HCT116 (cell line): ENCODE results near the gene AGMAT. TPM values are rescaled to one million over a fixed set of nuclear protein-coding genes. Genes with fewer than 3 reads are reported as not detected.

ENCODE experiments used
- ATAC-seq: fragments of 200-7000 bp; cut with Tn5 transposase; 2 replicates; pipeline ENCODE4 v1.9.1; 2020; ENCODE audit warnings: mild to moderate bottlenecking, moderate library complexity
- BruUV-seq: library from RNA; stranded (reverse); fragments of 400-500 nt; replicated peaks from 2 replicates; lab custom pipeline; 2021; lab: Mats Ljungman, UMichigan
- CTCF ChIA-PET: fragments of 300-600 bp; sonication (Branson Sonifier 250); formaldehyde crosslinking; loops from one replicate; lab custom pipeline; 2021; ENCODE audit warnings: antibody characterized with exemption; lab: Charles Lee
- POLR2A ChIA-PET: fragments of 300-600, 350-600 bp; sonication (Branson Sonifier 250); formaldehyde crosslinking; loops from one replicate; lab custom pipeline; 2021; ENCODE audit warnings: antibody characterized with exemption; lab: Charles Lee
- RAD21 ChIA-PET, 2 experiments: fragments of 300-600 bp; sonication (Branson Sonifier 250); formaldehyde crosslinking; loops; one replicate each; lab custom pipeline; 2023; ENCODE audit warnings: low total read pairs in 2 of 2; ENCODE audit not compliant: uncharacterized antibody in 2 of 2, unreplicated experiment in 2 of 2, low non-redundant PET in 1 of 2; lab: Charles Lee
- DNase-seq: peaks from one replicate; pipeline ENCODE4 v3.0.0-alpha.2; 2010; ENCODE audit warnings: low read depth, low spot score
- H2AFZ ChIP-seq: fragments of 200-600 bp; shearing (Covaris generic), sonication (generic); 2 replicates; pipeline ENCODE4 v1.6.1; 2017; ENCODE audit warnings: low read depth, mixed run types, mixed read lengths, antibody characterized with exemption, low read length; ENCODE audit not compliant: poor library complexity, severe bottlenecking
- H3K27ac ChIP-seq: 2 replicates; pipeline ENCODE4 v1.5.1; 2012; ENCODE audit warnings: low read depth, low read length
- H3K27me3 ChIP-seq: fragments of 200-600 bp; sonication (generic); 2 replicates; pipeline ENCODE4 v1.6.1; 2016; ENCODE audit warnings: mixed run types, low read length, mixed read lengths; ENCODE audit not compliant: insufficient read depth
- H3K36me3 ChIP-seq, 2 experiments: fragments of 200-500 bp in 1 of 2; fragments of 200-600 bp in 1 of 2; sonication (Bioruptor generic) in 1 of 2; sonication (generic) in 1 of 2; 2 replicates each; pipeline versions ENCODE4 v1.5.1 to v1.6.1; 2014 to 2016; ENCODE audit warnings: low read length in 2 of 2, inconsistent platforms in 1 of 2, mixed read lengths in 1 of 2, mixed run types in 1 of 2; ENCODE audit not compliant: insufficient read depth in 2 of 2, control insufficient read depth in 1 of 2
- H3K4me1 ChIP-seq, 2 experiments: fragments of 200-600 bp in 1 of 2; sonication (generic) in 1 of 2; 2 replicates each; pipeline versions ENCODE4 v1.5.1 to v1.6.1; 2012 to 2017; ENCODE audit warnings: low read length in 2 of 2, inconsistent platforms in 1 of 2, mild to moderate bottlenecking in 1 of 2, mixed read lengths in 1 of 2, mixed run types in 1 of 2, moderate library complexity in 1 of 2; ENCODE audit not compliant: insufficient read depth in 2 of 2, control insufficient read depth in 1 of 2
- H3K4me2 ChIP-seq: fragments of 200-600 bp; sonication (generic); 2 replicates; pipeline ENCODE4 v1.6.1; 2017; ENCODE audit warnings: mixed run types, low read length, mixed read lengths
- H3K4me3 ChIP-seq, 2 experiments: fragments of 200-600 bp in 1 of 2; sonication (generic) in 1 of 2; replicated peaks in 1 of 2; 2 replicates each; pipeline ENCODE4 v1.5.1; 2011 to 2016; ENCODE audit warnings: low read length in 2 of 2, control low read depth in 1 of 2, low read depth in 1 of 2, mild to moderate bottlenecking in 1 of 2, mixed read lengths in 1 of 2, mixed run types in 1 of 2
- H3K79me2 ChIP-seq: fragments of 200-600 bp; sonication (generic); 2 replicates; pipeline ENCODE4 v1.6.1; 2017; ENCODE audit warnings: mild to moderate bottlenecking, mixed run types, low read length, moderate library complexity, mixed read lengths; ENCODE audit not compliant: insufficient read depth
- H3K9ac ChIP-seq: fragments of 200-600 bp; sonication (generic); 2 replicates; pipeline ENCODE4 v1.6.1; 2016; ENCODE audit warnings: low read length, mixed read lengths
- H3K9me2 ChIP-seq: fragments of 200-600 bp; sonication (generic), shearing (Covaris generic); 2 replicates; pipeline ENCODE4 v1.6.1; 2017; ENCODE audit warnings: mixed run types, mild to moderate bottlenecking, moderate library complexity; ENCODE audit not compliant: insufficient read depth
- H3K9me3 ChIP-seq, 2 experiments: fragments of 200-500 bp in 1 of 2; fragments of 200-600 bp in 1 of 2; sonication (Bioruptor generic) in 1 of 2; sonication (generic) in 1 of 2; 2 replicates each; pipeline ENCODE4 v1.6.1; 2014 to 2017; ENCODE audit warnings: low read length in 2 of 2, mixed read lengths in 2 of 2, inconsistent platforms in 1 of 2, low read depth in 1 of 2, mild to moderate bottlenecking in 1 of 2, mixed run types in 1 of 2, moderate library complexity in 1 of 2; ENCODE audit not compliant: control insufficient read depth in 1 of 2, insufficient read depth in 1 of 2
- H4K20me1 ChIP-seq: fragments of 200-600 bp; sonication (generic), shearing (Covaris generic); 2 replicates; pipeline ENCODE4 v1.6.1; 2017; ENCODE audit warnings: mixed run types, mild to moderate bottlenecking, moderate library complexity; ENCODE audit not compliant: insufficient read depth
- EZH2 ChIP-seq: fragments of 200-600 bp; sonication (generic); IDR thresholded peaks from 2 replicates; pipeline ENCODE4 v1.6.1; 2017; ENCODE audit warnings: antibody characterized with exemption, mixed run types
- FOSL1 ChIP-seq: IDR thresholded peaks from 2 replicates; pipeline ENCODE4 v1.6.1; 2012; ENCODE audit warnings: low read depth
- MAX ChIP-seq: IDR thresholded peaks from 2 replicates; pipeline ENCODE4 v1.6.1; 2012
- REST ChIP-seq: IDR thresholded peaks from 2 replicates; pipeline ENCODE4 v1.6.1; 2012; ENCODE audit warnings: low read depth
- TCF7L2 ChIP-seq: IDR thresholded peaks from 2 replicates; pipeline ENCODE4 v1.7.0; 2011; ENCODE audit warnings: borderline replicate concordance, inconsistent platforms; ENCODE audit not compliant: insufficient read depth, insufficient read length; ENCODE audit errors: extremely low read depth
- YY1 ChIP-seq: IDR thresholded peaks from 2 replicates; pipeline ENCODE4 v1.6.1; 2011; ENCODE audit warnings: low read length, low read depth, moderate library complexity, mild to moderate bottlenecking; ENCODE audit not compliant: insufficient replicate concordance; ENCODE audit errors: extremely low read depth
- ZBTB33 ChIP-seq: IDR thresholded peaks from 2 replicates; pipeline ENCODE4 v1.6.1; 2011; ENCODE audit warnings: mild to moderate bottlenecking, low read length, moderate library complexity; ENCODE audit not compliant: insufficient replicate concordance; ENCODE audit errors: extremely low read depth
- ZFX ChIP-seq: fragments of 450-650 bp; IDR thresholded peaks from 2 replicates; pipeline ENCODE4 v1.6.1; 2017
- intact Hi-C: fragments of 100-400 bp; cut with micrococcal nuclease; formaldehyde crosslinking; loops from 2 replicates; pipeline ENCODE4 v1.10.0; 2022
- total RNA-seq: library from RNA; stranded (reverse); gene quantifications from one replicate; pipeline ENCODE4 v1.2.1, GENCODE V29; 2021; ENCODE audit not compliant: unreplicated experiment

AGMAT gene
- total RNA-seq, 1 experiment from 2014 or later: not detected

GRCh38 chr1:15557008-15557407, 27.8 kb downstream of the AGMAT start:
- ChIA-PET CTCF (no interaction called here), POLR2A (no interaction called here)
- ATAC-seq: no peak
- no peaks in the 10 kb centered on the region for H3K4me1 ChIP-seq
- H3K9ac ChIP-seq: no peak overlapping the region
- H3K4me2 ChIP-seq: no peak overlapping the region
- H2AFZ ChIP-seq: no peak overlapping the region
- no peak overlapping the region for H3K4me3 ChIP-seq
- H3K9me3 ChIP-seq: no peaks in the 10 kb centered on the region
- no peaks in the 10 kb centered on the region for H3K9me2 ChIP-seq
- intact Hi-C loops: no loop called here
- no peak for TF ChIP-seq YY1
- TF ChIP-seq EZH2: no peak
- no peak for TF ChIP-seq FOSL1
- TF ChIP-seq ZBTB33: no peak
- TF ChIP-seq MAX: no peak
- TF ChIP-seq TCF7L2: no peak
- no peak for TF ChIP-seq ZFX
- TF ChIP-seq REST: no peak
- TF ChIP-seq, all 23 proteins: peak for 0
- no peak for DNase-seq
- RAD21 ChIA-PET: no interaction called here
- Histone ChIP-seq H3K27ac (no peak overlapping the region), H3K79me2 (no peaks in the 10 kb centered on the region), H3K36me3 (peaks cover 10 to 12% of the 10 kb centered on the region in 2 experiments; a peak in 3 of 4 replicates), H4K20me1 (no peaks in the 10 kb centered on the region), H3K27me3 (no peaks in the 10 kb centered on the region)
- no TSS peak for BruUV-seq
